GM19372 (cell line): ENCODE data around the gene SC5D.

Experiments
- ATAC-seq: cut with Tn5 transposase; IDR thresholded peaks from one replicate; pipeline ENCODE4 v1.9.1; 2021; ENCODE audit warnings: mild to moderate bottlenecking, low read depth, moderate library complexity; ENCODE audit not compliant: unreplicated experiment

The SC5D gene

GRCh38 chr11:121328176-121328966 is 35.8 kb downstream of the SC5D start:
- ATAC-seq = no peak

DNA sequence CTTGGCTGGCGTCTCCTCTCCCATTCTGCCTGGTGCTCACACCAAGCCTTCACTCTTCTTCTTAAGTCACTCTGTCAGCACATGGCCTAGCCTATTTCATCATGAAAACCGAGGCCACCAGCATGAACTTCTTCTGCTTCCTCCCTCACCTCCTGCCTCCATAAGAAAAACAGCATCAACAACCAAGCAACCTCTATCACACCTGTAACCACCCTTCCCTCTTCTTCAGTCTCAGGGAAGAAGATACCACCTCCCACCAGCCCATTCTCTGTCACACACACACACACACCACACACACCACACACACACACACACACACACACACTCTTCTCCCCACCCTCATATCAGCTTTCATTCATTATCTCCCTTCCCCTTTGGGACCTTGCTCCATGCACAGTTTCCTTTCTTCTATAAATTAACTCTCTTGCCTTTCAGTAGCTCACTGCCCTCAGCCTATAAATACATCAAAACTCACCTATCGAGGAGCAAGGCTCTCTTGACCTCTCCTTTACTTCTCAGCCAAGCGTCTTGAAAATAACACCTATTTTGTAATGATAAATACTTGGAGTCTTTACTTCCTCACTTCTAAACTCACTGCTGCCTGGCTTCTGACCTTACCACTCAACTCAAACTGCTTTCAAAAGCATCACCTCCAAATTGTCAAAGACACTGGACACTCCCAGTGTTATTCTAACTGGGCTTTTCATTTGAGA is 36.6 kb downstream of the SC5D start:
- ATAC-seq = no peak

- no peak for ATAC-seq
These were observed 37.3 kb downstream of the SC5D start for GRCh38 chr11:121329781-121330395.

DNA sequence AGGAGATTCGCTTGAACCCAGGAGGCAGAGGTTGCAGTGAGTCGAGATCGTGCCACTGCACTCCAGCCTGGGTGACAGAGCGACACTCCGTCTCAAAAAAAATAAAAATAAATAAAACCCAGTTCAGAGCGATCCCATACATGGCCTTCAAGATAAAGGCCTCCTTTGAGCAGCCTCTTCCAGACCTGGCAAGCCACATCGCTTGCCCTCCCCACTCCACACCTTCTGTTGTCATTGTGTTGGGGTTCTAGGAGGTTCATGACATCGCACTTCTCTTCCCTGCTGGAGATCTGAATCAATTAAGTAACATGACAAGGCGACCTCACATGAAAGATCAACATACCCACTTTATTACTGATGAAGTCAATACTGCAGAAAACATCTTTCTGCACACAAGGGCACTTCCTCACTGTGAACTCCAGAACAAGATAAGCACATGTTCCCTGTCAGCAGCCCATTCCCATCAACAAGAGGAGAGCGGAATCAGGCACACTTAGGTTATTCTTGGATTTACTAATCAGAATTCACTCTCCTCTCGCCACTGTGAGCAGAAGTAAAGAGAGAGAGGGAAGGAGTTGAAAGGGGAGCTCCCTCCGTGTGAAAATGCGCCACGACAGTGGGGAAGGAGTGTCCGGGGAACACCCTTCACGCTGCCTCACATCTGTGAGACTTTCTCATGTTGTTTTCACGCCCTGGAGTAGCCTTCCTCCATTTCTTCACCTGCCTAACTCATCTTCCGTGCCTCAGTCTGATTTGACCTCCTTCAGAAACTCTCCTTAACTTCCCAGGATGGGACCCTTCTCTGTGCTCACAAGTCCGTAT is 38.3 kb downstream of the SC5D start:
- ATAC-seq = no peak

DNA sequence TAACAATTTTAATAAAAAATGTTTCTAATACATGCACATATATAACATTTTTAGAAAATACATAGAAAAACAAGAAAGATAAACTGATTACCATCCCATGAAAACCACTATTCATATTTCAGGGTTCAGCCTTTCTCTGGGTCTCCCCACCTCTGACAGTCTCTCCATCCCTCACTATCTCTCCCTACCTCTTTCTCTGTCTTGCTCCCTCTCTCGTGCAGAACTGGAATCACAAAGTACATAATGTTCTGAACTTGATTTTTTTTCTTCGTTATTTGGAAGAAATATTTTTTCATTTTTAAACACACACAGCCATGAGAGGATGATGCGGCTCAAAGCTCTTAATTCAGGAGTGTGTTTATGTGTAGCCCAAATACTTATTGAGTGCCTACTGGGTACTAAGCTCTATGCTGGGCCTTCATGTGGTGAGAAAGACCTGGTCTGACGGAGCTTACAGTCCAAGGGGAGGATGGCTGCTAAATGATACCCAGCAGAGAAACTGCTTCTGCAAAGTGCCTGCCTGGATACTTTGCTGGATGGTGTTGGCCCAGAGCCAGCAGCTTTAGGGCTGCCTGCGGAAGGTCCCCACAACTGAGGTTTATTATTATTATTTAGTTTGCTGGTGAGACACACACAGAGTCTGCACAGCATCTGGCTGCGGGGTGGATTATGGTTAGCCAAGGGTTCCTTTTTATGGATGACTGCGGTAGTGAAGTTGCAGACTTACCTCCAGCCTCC is 42.6 kb downstream of the SC5D start:
- ATAC-seq = no peak

GRCh38 chr11:121336279-121336937 is 43.8 kb downstream of the SC5D start:
- ATAC-seq = no peak

DNA sequence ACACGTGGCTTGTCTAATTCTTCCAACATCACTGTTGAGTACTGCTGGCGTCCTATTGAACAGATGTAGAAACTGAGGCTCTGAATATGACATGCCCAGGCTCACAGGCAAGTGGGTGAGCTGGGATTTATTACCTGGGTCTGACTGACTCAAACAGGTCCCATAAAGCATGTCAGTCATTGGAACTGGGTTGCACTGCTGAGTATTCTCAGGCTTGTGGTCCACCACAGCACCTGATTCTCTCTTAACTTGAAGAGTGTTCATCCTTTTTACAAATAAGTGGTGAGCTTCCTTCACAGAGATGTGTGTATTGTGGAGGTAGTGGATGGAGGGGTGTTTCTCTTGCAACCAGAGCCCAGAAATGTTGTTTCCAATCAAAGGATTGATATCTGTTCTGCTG is 44.5 kb downstream of the SC5D start:
- no peak for ATAC-seq

DNA sequence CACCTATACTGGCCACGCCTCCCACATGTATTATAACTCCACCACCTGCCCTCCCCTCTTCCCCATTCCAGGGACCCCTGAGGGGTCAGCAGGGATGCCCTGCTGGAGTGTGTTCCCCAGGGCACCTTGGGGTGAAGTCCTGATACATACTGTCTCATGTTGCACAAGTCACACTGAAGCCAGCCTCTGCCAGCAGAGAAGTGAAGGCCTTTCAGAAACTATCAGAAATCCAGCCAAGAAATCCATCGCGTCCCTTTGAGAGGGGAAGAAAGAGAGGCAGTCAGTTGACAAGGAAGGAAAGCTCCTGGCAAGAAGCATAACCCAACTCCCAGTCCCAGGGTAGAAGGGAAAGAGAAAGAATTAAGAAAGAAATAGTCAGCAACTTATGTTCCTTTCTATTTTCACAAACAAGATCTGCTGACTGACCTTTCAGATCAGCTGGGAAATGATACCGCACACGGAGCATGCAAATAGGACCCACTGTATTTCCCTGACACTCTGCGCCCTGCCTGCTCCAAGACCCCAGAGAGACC is 45.2 kb downstream of the SC5D start:
- ATAC-seq = no peak

DNA sequence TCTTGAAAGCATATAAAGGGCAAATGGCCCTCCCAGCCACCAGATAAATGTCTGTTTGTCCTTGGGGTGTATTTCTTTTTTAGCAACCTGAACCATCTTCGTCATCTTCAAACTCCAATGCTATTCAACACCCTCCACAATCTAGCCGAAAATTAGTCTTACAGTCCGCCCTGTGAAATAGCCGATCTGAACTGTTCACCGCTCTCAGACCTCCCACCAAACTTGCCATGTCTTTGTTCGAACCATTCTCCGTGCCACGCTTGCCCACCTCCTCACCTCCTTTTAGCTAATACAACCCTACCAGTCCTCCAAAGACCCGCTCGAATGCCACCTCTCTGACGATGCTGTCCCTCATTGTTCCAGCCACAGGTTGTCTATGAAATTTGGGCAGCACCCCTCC is 46.0 kb downstream of the SC5D start:
- no peak for ATAC-seq

DNA sequence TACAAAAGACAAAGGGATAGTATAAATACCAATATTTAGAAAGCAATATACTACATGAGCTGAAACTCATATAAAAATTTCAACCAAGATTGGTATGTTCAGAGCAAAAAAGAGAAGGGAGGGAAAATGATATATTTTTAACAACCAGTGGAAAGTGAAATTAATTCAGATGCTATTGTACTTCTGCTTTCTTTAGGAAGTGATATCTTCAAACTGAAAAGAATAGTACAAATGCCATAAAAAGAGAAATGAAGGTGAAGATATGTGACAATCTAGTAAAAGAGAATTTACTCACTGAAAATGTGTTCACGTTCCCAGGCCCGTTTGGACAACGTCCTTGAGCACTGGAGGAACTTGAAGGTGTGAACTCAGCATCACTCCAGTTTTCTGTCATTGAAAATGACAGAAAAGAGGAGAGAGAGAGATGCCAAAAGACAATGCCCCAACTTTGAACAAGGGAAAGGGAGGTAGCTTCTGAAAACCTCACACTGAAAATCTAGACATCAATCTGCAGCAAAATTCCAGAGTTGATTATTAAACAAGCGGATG is 47.5 kb downstream of the SC5D start:
- no peak for ATAC-seq

- ATAC-seq = no peak
These were observed 49.0 kb downstream of the SC5D start for GRCh38 chr11:121341609-121342008.

DNA sequence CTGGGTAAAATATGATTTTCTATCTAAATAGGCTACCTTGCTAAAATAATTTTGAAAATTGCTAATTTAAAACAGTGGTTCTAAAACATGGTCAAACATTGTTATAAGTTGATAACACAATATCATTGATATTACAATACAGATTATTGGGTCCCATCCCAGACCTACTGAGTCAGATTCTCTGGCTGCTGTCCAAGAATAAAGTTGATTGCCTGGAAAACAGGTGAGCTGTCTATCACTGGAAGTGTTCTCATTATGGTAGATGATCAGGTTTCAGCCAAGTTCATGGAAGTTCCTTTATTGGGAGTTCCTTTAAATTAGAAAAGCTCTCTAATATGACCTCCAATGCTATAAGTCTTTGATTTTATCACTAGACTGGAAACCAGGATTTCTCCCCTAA is 52.3 kb downstream of the SC5D start:
- ATAC-seq = no peak

GRCh38 chr11:121347094-121347493 is 54.5 kb downstream of the SC5D start:
- ATAC-seq = no peak

GRCh38 chr11:121347813-121348212 is 55.2 kb downstream of the SC5D start:
- no peak for ATAC-seq

GRCh38 chr11:121348220-121348875 is 55.8 kb downstream of the SC5D start:
- ATAC-seq = no peak

DNA sequence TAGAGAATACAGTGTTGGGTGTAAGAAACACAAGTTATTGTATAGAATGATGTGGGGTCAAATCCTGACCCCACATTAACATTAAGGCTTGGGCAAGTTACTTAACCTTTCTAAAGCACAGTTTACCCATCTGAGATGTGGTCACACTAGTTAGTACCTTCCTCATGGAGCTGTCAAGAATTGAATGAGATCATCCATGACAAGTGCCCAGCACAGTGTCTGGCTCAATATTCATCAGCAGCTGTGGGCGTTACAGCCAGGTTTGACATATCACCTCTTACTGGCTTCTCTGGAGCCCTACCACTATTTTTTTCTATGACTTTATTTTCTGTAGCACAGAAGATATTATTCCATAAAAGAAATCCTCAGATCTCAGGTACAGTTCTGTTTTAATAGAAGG is 57.2 kb downstream of the SC5D start:
- no peak for ATAC-seq

- ATAC-seq = no peak
These were observed 57.9 kb downstream of the SC5D start for GRCh38 chr11:121350314-121351082.
